OCI-LY7 (cell line): ENCODE results near the gene YJEFN3. TPM values are rescaled to one million over a fixed set of nuclear protein-coding genes. Genes with fewer than 3 reads are reported as not detected.

Experiments
- BruUV-seq: library from RNA; stranded (reverse); fragments of 400-500 nt; replicated peaks from 2 replicates; lab custom pipeline; 2021; lab: Mats Ljungman, UMichigan
- CTCF ChIA-PET: fragments of 300-600 bp; sonication (Branson Sonifier 250); formaldehyde crosslinking; loops from one replicate; lab custom pipeline; 2022; ENCODE audit warnings: antibody characterized with exemption; ENCODE audit not compliant: unreplicated experiment; lab: Charles Lee
- POLR2A ChIA-PET: fragments of 300-600 bp; sonication (Branson Sonifier 250); formaldehyde crosslinking; loops from one replicate; lab custom pipeline; 2022; ENCODE audit warnings: antibody characterized with exemption; lab: Charles Lee
- DNase-seq: peaks from one replicate; pipeline ENCODE4 v3.0.0-alpha.2; 2015; ENCODE audit warnings: low spot score
- H2AFZ ChIP-seq: fragments of 200-600 bp; sonication (generic), shearing (Covaris generic); 2 replicates; pipeline ENCODE4 v1.6.1; 2014; ENCODE audit warnings: mild to moderate bottlenecking, antibody characterized with exemption, low read length, moderate library complexity
- H3K27ac ChIP-seq: fragments of 200-600 bp; sonication (generic); 2 replicates; pipeline ENCODE4 v1.5.1; 2014; ENCODE audit warnings: mixed run types, low read depth, mild to moderate bottlenecking, moderate library complexity, low read length, inconsistent platforms; ENCODE audit not compliant: poor library complexity, severe bottlenecking
- H3K36me3 ChIP-seq: fragments of 200-600 bp; sonication (generic); 2 replicates; pipeline ENCODE4 v1.6.1; 2014; ENCODE audit warnings: mild to moderate bottlenecking, antibody characterized with exemption, low read length, moderate library complexity, mixed read lengths; ENCODE audit not compliant: insufficient read depth
- H3K4me1 ChIP-seq: fragments of 200-600 bp; sonication (generic); 2 replicates; pipeline ENCODE4 v1.5.1; 2014; ENCODE audit warnings: mild to moderate bottlenecking, low read length; ENCODE audit not compliant: insufficient read depth, poor library complexity, severe bottlenecking
- H3K4me2 ChIP-seq: fragments of 200-600 bp; sonication (generic); 2 replicates; pipeline ENCODE4 v1.6.1; 2014; ENCODE audit warnings: mild to moderate bottlenecking, low read length
- H3K4me3 ChIP-seq: fragments of 200-600 bp; sonication (generic); 2 replicates; pipeline ENCODE4 v1.5.1; 2014; ENCODE audit warnings: mild to moderate bottlenecking, low read depth, low read length; ENCODE audit not compliant: poor library complexity, severe bottlenecking
- H3K79me2 ChIP-seq: fragments of 200-600 bp; sonication (generic); 2 replicates; pipeline ENCODE4 v1.6.1; 2016; ENCODE audit warnings: low read depth, mild to moderate bottlenecking, low read length, moderate library complexity, mixed read lengths; ENCODE audit not compliant: insufficient read depth
- H3K9me2 ChIP-seq: fragments of 200-600 bp; sonication (generic); 2 replicates; pipeline ENCODE4 v1.6.1; 2016; ENCODE audit warnings: mild to moderate bottlenecking, low read length, mixed read lengths; ENCODE audit not compliant: insufficient read depth
- H3K9me3 ChIP-seq: fragments of 200-600 bp; sonication (generic); 2 replicates; pipeline ENCODE4 v1.6.1; 2014; ENCODE audit warnings: mild to moderate bottlenecking, mixed run types, low read length, mixed read lengths
- H4K20me1 ChIP-seq: fragments of 200-600 bp; sonication (generic); 2 replicates; pipeline ENCODE4 v1.6.1; 2014; ENCODE audit warnings: mild to moderate bottlenecking, antibody characterized with exemption, low read length, moderate library complexity, mixed read lengths; ENCODE audit not compliant: insufficient read depth
- EZH2phosphoT487 ChIP-seq: fragments of 200-600 bp; sonication (generic); IDR thresholded peaks from 2 replicates; pipeline ENCODE4 v1.6.1; 2018; ENCODE audit warnings: low read depth, borderline replicate concordance, mild to moderate bottlenecking, mixed run types, antibody characterized with exemption, low read length, moderate library complexity, mixed read lengths
- intact Hi-C: fragments of 100-400 bp; cut with micrococcal nuclease; formaldehyde crosslinking; loops from one replicate; pipeline ENCODE4 v1.10.0; 2022; ENCODE audit not compliant: unreplicated experiment
- total RNA-seq, 2 experiments: library from RNA; depleted of rRNA in 1 of 2; stranded (reverse); fragments of >200 nt in 1 of 2; shearing (Covaris generic) in 1 of 2; gene quantifications; 2 replicates each; pipeline ENCODE4 v1.2.3, GENCODE V29; 2014 to 2022
- TF ChIP-seq, protein P1 (sequence below): fragments of 200-600 bp; sonication (generic); conservative IDR thresholded peaks from 2 replicates; pipeline ENCODE4 v1.5.1; 2014; ENCODE audit warnings: mild to moderate bottlenecking, antibody characterized with exemption, low read length, moderate library complexity, mixed read lengths

YJEFN3 gene
- total RNA-seq, 2 experiments from 2014 or later, result 5.4 to 35.3 TPM

DNA sequence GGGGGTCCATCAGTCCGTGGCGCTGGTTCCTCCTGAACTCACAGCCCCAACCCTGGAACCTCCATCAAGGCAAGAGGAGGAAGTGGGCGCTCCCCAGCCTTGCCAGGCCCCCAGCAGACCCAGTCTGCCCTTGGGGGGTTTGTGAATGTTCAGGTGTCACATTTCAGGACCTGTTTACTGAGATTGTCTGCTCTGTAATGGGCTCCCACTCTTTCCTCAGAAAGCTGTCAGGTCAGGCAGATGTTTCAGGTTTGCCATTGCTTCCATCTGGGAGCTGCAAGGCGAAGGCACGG is 42.8 kb upstream of the YJEFN3 start:
- Histone ChIP-seq H3K9me2 (no peaks in the 10 kb centered on the region), H3K9me3 (no peaks in the 10 kb centered on the region), H3K4me3 (no peak overlapping the region), H3K27ac (no peak overlapping the region), H4K20me1 (0 out of 2 replicates have a peak, but pooled peaks cover 3% of the 10 kb centered on the region), H3K36me3 (peaks cover 38% of the 10 kb centered on the region), H3K4me1 (peaks cover 33% of the 10 kb centered on the region), H2AFZ (no peak overlapping the region), H3K79me2 (peaks cover 19% of the 10 kb centered on the region), H3K4me2 (no peak overlapping the region)
- ChIA-PET POLR2A (no interaction called here), CTCF (no interaction called here)
- no TSS peak for BruUV-seq
- intact Hi-C loops, result no loop called here
- TF ChIP-seq EZH2phosphoT487, result no peak
- TF ChIP-seq, protein P1, sequence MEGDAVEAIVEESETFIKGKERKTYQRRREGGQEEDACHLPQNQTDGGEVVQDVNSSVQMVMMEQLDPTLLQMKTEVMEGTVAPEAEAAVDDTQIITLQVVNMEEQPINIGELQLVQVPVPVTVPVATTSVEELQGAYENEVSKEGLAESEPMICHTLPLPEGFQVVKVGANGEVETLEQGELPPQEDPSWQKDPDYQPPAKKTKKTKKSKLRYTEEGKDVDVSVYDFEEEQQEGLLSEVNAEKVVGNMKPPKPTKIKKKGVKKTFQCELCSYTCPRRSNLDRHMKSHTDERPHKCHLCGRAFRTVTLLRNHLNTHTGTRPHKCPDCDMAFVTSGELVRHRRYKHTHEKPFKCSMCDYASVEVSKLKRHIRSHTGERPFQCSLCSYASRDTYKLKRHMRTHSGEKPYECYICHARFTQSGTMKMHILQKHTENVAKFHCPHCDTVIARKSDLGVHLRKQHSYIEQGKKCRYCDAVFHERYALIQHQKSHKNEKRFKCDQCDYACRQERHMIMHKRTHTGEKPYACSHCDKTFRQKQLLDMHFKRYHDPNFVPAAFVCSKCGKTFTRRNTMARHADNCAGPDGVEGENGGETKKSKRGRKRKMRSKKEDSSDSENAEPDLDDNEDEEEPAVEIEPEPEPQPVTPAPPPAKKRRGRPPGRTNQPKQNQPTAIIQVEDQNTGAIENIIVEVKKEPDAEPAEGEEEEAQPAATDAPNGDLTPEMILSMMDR, result no peak
- no peak for DNase-seq

DNA sequence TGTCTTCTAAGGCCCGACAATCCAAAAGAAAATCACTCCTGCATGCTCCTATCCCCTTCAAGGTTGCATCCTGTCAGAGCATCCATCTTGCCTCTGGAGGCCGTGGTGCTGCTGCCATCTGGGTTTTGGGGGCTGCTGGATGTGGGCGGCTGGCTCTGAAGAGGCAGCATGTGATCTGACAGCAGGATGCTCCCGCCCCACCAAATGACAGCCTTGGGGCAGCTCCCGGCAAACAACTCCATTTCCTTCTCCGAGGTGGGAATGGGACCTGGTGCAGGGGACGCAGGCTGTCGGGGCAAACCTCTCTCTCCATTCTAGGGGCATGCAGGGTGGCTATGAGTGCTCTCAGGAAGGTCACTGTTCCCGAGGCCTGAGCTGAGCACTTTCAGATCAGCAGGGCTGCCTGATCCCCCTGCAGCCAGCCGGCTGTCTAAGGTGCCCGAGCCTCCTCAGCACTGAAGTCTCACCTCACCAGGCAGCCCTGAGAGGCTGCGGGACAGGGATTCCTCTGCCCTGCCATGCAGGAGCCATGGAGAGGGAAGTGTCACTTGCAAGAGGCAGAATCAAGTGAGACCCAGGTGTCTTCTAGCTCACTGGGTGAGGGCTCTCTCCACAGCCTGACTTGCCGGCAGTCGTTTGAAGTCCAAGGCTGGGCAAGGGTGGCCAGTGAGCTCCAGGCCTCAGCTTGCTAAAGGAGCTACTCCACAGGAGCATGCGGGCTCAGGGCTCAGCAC is 42.2 kb upstream of the YJEFN3 start:
- H3K27ac ChIP-seq, result no peak overlapping the region
- CTCF ChIA-PET, result interaction anchor here (0.6 to 0.7 kb wide), 2 partner anchors 125 to 317 kb away, joined by 4 to 10 read pairs; partner anchors contain the start of gene MEF2B
- no peak for TF ChIP-seq EZH2phosphoT487
- TF ChIP-seq, protein P1, result no peak
- no peak overlapping the region for H2AFZ ChIP-seq
- H3K36me3 ChIP-seq, result peaks cover 38% of the 10 kb centered on the region
- H3K9me2 ChIP-seq, result no peaks in the 10 kb centered on the region
- no TSS peak for BruUV-seq
- DNase-seq, result no peak
- H3K4me1 ChIP-seq, result peaks cover 33% of the 10 kb centered on the region
- H3K4me3 ChIP-seq, result no peak overlapping the region
- POLR2A ChIA-PET, result interaction anchor here (1.2 kb wide), 1 partner anchor 122 kb away, joined by 3 read pairs; no protein-coding TSS in a partner anchor
- no peak overlapping the region for H3K4me2 ChIP-seq
- no peaks in the 10 kb centered on the region for H3K9me3 ChIP-seq
- intact Hi-C loops, result no loop called here
- H4K20me1 ChIP-seq, result 0 out of 2 replicates have a peak, but pooled peaks cover 3% of the 10 kb centered on the region
- H3K79me2 ChIP-seq, result peaks cover 25% of the 10 kb centered on the region
